PC-3 (cell line): Measurements from ENCODE around the gene IP6K1.

Source experiments
- EZH2 ChIP-seq: fragments of 300-600 bp; sonication (generic); IDR thresholded peaks from one replicate; pipeline ENCODE4 v1.6.1; 2017; ENCODE audit warnings: antibody characterized with exemption, mild to moderate bottlenecking, low read length; ENCODE audit not compliant: unreplicated experiment
- EZH2phosphoT487 ChIP-seq: fragments of 300-600 bp; sonication (generic); IDR thresholded peaks from 2 replicates; pipeline ENCODE4 v1.6.1; 2018; ENCODE audit warnings: mild to moderate bottlenecking, antibody characterized with exemption, low read length, borderline replicate concordance
- TF ChIP-seq, protein P1 (sequence below): fragments of 300-600 bp; sonication (generic); conservative IDR thresholded peaks from 2 replicates; pipeline ENCODE4 v1.5.1; 2017; ENCODE audit warnings: antibody characterized with exemption, low read depth, mild to moderate bottlenecking, low read length

DNA sequence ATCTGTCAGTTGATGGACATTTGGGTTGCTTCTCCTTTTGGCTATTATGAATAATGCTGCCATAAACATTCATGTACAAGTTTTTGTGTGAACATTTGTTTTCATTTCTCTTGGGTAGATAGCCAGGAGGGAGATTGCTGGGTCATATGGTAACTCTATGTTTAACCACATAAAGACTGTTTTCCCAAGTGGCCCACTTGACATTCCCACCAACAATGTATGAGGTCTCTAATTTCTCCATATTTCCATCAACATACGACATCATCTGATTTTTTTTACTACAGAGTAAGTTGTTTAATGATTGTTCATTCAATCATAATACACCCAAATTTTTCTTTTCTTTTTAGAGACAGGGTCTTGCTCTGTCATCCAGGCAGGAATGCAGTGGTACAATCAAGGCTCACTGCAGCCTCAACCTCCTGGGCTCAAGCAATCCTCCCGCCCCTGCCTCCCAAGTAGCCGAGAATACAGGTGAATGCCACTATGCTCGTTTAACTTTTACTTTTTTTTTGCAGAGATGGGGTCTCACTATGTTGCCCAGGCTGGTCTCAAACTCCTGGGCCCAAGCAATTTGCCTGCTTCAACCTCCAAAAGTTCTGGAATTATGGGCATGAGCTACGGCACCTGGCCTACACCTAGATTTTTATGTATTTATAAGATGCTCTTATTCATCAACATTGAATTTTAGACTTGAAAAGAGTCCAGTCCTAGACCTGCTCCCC, 6.8 kb downstream of the IP6K1 start:
- TF ChIP-seq, protein P1, sequence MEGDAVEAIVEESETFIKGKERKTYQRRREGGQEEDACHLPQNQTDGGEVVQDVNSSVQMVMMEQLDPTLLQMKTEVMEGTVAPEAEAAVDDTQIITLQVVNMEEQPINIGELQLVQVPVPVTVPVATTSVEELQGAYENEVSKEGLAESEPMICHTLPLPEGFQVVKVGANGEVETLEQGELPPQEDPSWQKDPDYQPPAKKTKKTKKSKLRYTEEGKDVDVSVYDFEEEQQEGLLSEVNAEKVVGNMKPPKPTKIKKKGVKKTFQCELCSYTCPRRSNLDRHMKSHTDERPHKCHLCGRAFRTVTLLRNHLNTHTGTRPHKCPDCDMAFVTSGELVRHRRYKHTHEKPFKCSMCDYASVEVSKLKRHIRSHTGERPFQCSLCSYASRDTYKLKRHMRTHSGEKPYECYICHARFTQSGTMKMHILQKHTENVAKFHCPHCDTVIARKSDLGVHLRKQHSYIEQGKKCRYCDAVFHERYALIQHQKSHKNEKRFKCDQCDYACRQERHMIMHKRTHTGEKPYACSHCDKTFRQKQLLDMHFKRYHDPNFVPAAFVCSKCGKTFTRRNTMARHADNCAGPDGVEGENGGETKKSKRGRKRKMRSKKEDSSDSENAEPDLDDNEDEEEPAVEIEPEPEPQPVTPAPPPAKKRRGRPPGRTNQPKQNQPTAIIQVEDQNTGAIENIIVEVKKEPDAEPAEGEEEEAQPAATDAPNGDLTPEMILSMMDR = no peak
- no peak for TF ChIP-seq EZH2
- TF ChIP-seq EZH2phosphoT487 = no peak
